HepG2 (cell line): ENCODE measurements around the gene ELP1. TPM values are rescaled to one million over a fixed set of nuclear protein-coding genes. Genes with fewer than 3 reads are reported as not detected.

Experiments used
- ATAC-seq: fragments of 200-7000 bp; cut with Tn5 transposase; 3 replicates; pipeline ENCODE4 v1.9.1; 2020; ENCODE audit warnings: mild to moderate bottlenecking, moderate library complexity
- BruUV-seq: library from RNA; stranded (reverse); fragments of 400-500 nt; replicated peaks from 2 replicates; lab custom pipeline; 2021; lab: Mats Ljungman, UMichigan
- CTCF ChIA-PET: fragments of 300-600 bp; formaldehyde crosslinking; extraction: SDS; loops from one replicate; lab custom pipeline; 2021; ENCODE audit warnings: low total read pairs, inconsistent platforms, low intra/inter-chr PET ratio; lab: Yijun Ruan, JAX
- POLR2A ChIA-PET: fragments of 350-600 bp; sonication (Branson Sonifier 250); formaldehyde crosslinking; loops from one replicate; lab custom pipeline; 2020; ENCODE audit warnings: antibody characterized with exemption, inconsistent platforms; lab: Yijun Ruan, JAX
- DNase-seq: peaks from one replicate; pipeline ENCODE4 v3.0.0-alpha.2; 2015; ENCODE audit warnings: low spot score
- FAIRE-seq: peaks from 3 replicates; lab custom pipeline; 2011; peaks lifted over from hg19 to GRCh38; lab: Jason Lieb, UNC
- H2AFZ ChIP-seq: one replicate; pipeline ENCODE4 v1.6.1; 2011; ENCODE audit warnings: low read length, inconsistent platforms
- H3K27ac ChIP-seq: fragments of 300-600 bp; 3 replicates; pipeline ENCODE4 v1.8.0; 2011; ENCODE audit warnings: mixed run types, mild to moderate bottlenecking, mixed read lengths, low read length, inconsistent platforms; ENCODE audit not compliant: insufficient read depth; ENCODE audit errors: extremely low read length
- H3K27me3 ChIP-seq, 2 experiments: fragments of 200-600 bp in 1 of 2; 2 replicates in 1 of 2; 3 replicates in 1 of 2; pipeline versions ENCODE4 v1.6.0 to v1.8.0; 2011; ENCODE audit warnings: low read length in 2 of 2, mild to moderate bottlenecking in 2 of 2, moderate library complexity in 2 of 2, inconsistent platforms in 1 of 2; ENCODE audit not compliant: insufficient read depth in 2 of 2, control insufficient read depth in 1 of 2
- H3K36me3 ChIP-seq, 2 experiments: fragments of 200-600 bp in 1 of 2; replicated peaks in 1 of 2; 2 replicates in 1 of 2; 3 replicates in 1 of 2; pipeline versions ENCODE4 v1.5.1 to v1.8.0; 2011; ENCODE audit warnings: low read length in 2 of 2, inconsistent platforms in 1 of 2; ENCODE audit not compliant: insufficient read depth in 2 of 2, control insufficient read depth in 1 of 2
- H3K4me1 ChIP-seq: 2 replicates; pipeline ENCODE4 v1.5.1; 2012; ENCODE audit warnings: low read length, inconsistent platforms; ENCODE audit not compliant: insufficient read depth
- H3K4me2 ChIP-seq: 2 replicates; pipeline ENCODE4 v1.6.0; 2011; ENCODE audit warnings: low read depth, low read length, inconsistent platforms
- H3K4me3 ChIP-seq, 3 experiments: fragments of 200-600 bp in 1 of 3; sonication (generic), shearing (Covaris generic) in 1 of 3; replicated peaks in 1 of 3; 2 replicates each; pipeline ENCODE4 v1.5.1; 2011 to 2016; ENCODE audit warnings: low read length in 3 of 3, inconsistent platforms in 2 of 3, low read depth in 2 of 3, mild to moderate bottlenecking in 2 of 3, control low read depth in 1 of 3, mixed read lengths in 1 of 3; ENCODE audit not compliant: insufficient read depth in 1 of 3
- H3K79me2 ChIP-seq: one replicate; pipeline ENCODE4 v1.6.1; 2011; ENCODE audit warnings: low read length, inconsistent platforms; ENCODE audit not compliant: insufficient read depth
- H3K9ac ChIP-seq: 2 replicates; pipeline ENCODE4 v1.6.0; 2011; ENCODE audit warnings: mild to moderate bottlenecking, low read depth, low read length, inconsistent platforms; ENCODE audit not compliant: insufficient read depth
- H3K9me3 ChIP-seq: 2 replicates; pipeline ENCODE4 v1.5.1; 2012; ENCODE audit warnings: mild to moderate bottlenecking, low read length
- H4K20me1 ChIP-seq: 2 replicates; pipeline ENCODE4 v1.6.0; 2011; ENCODE audit warnings: inconsistent platforms, mild to moderate bottlenecking, low read length, moderate library complexity; ENCODE audit not compliant: insufficient read depth
- ARID4A ChIP-seq: sonication (generic); formaldehyde crosslinking; IDR thresholded peaks from 2 replicates; pipeline ENCODE4 v1.5.0; 2020; ENCODE audit warnings: mild to moderate bottlenecking, missing genetic modification reagents, borderline replicate concordance
- CENPT ChIP-seq: sonication (generic); formaldehyde crosslinking; IDR thresholded peaks from 2 replicates; pipeline ENCODE4 v1.8.0; 2022; ENCODE audit warnings: low read depth, mild to moderate bottlenecking, moderate library complexity, missing genetic modification reagents
- GATAD2A ChIP-seq: IDR thresholded peaks from 2 replicates; pipeline ENCODE4 v1.6.1; 2016
- HNRNPL ChIP-seq: fragments of 200-400 bp; formaldehyde crosslinking; IDR thresholded peaks from 2 replicates; pipeline ENCODE4 v1.6.1; 2017; ENCODE audit warnings: mild to moderate bottlenecking, low read depth, low read length
- MED13 ChIP-seq: sonication (generic); formaldehyde crosslinking; IDR thresholded peaks from 2 replicates; pipeline ENCODE4 v1.5.0; 2020; ENCODE audit warnings: missing genetic modification reagents
- POLR2G ChIP-seq: fragments of 200-400 bp; formaldehyde crosslinking; IDR thresholded peaks from 2 replicates; pipeline ENCODE4 v1.6.1; 2018; ENCODE audit warnings: mild to moderate bottlenecking, low read depth, low read length, moderate library complexity
- SIX4 ChIP-seq: sonication (generic); formaldehyde crosslinking; IDR thresholded peaks from 2 replicates; pipeline ENCODE4 v1.4.0; 2020; ENCODE audit warnings: missing genetic modification reagents
- ZFP62 ChIP-seq: sonication (generic); formaldehyde crosslinking; IDR thresholded peaks from 2 replicates; pipeline ENCODE4 v1.4.0; 2020; ENCODE audit warnings: missing genetic modification reagents
- ZNF124 ChIP-seq: sonication (generic); formaldehyde crosslinking; IDR thresholded peaks from 2 replicates; pipeline ENCODE4 v1.4.0; 2020; ENCODE audit warnings: missing genetic modification reagents
- ZNF280D ChIP-seq: sonication (generic); formaldehyde crosslinking; IDR thresholded peaks from 2 replicates; pipeline ENCODE4 v1.5.1; 2020; ENCODE audit warnings: mild to moderate bottlenecking, missing genetic modification reagents
- ZNF337 ChIP-seq: sonication (generic); formaldehyde crosslinking; IDR thresholded peaks from 2 replicates; pipeline ENCODE4 v1.5.1; 2020; ENCODE audit warnings: missing genetic modification reagents, low read depth, mild to moderate bottlenecking, borderline replicate concordance
- ZNF33B ChIP-seq: sonication (generic); formaldehyde crosslinking; IDR thresholded peaks from 2 replicates; pipeline ENCODE4 v1.5.1; 2020; ENCODE audit warnings: mild to moderate bottlenecking, missing genetic modification reagents
- ZNF784 ChIP-seq: sonication (generic); formaldehyde crosslinking; IDR thresholded peaks from 2 replicates; pipeline ENCODE4 v1.5.1; 2020; ENCODE audit warnings: missing genetic modification reagents, mild to moderate bottlenecking, borderline replicate concordance
- ZXDC ChIP-seq: sonication (generic); formaldehyde crosslinking; IDR thresholded peaks from 2 replicates; pipeline ENCODE4 v1.5.0; 2020; ENCODE audit warnings: mild to moderate bottlenecking, missing genetic modification reagents
- WGBS: methylation state at CpG from one replicate; pipeline ENCODE4 v1.1.6; 2017; ENCODE audit warnings: low lambda C conversion rate; 5-methylcytosine and 5-hydroxymethylcytosine counted together
- in situ Hi-C: cut with HindIII; loops from 2 replicates; pipeline ENCODE4 v1.10.0; 2017; ENCODE audit warnings: low pct_unique_long_range_greater_than_20kb; ENCODE audit not compliant: extremely low pct_ligation_motif_present
- intact Hi-C: fragments of 100-400 bp; cut with micrococcal nuclease; formaldehyde crosslinking; loops from one replicate; pipeline ENCODE4 v1.10.0; 2022; ENCODE audit not compliant: unreplicated experiment
- polyA plus RNA-seq, 8 experiments: library from polyadenylated mRNA; depleted of rRNA in 3 of 8; stranded (reverse) in 7 of 8; unstranded in 1 of 8; fragments of >200 nt; fragmentation: Illumina TruSeq in 4 of 8; extraction: Trizol in 4 of 8; gene quantifications; 2 replicates each; pipeline versions ENCODE4 v1.2.1 to v1.2.3, GENCODE V29; 2011 to 2016; ENCODE audit warnings: low read depth in 4 of 8, missing spikeins in 1 of 8, mixed read lengths in 1 of 8; ENCODE audit not compliant: insufficient read depth in 1 of 8
- total RNA-seq, 5 experiments: library from RNA; depleted of rRNA; stranded (reverse); fragments of >200 nt; fragmentation: Illumina TruSeq; extraction: Trizol; gene quantifications; 2 replicates each; pipeline ENCODE4 v1.2.3, GENCODE V29; 2016; ENCODE audit warnings: low read depth in 1 of 5

ELP1 gene
- total and polyA plus RNA-seq, 2 of the 13 experiments (the other 11 are each of a cell fraction or from before 2014, with no cell fraction given) = 157 to 275 TPM

- 76% methylated on average over 6 of the region's 6 CpGs for WGBS
- Histone ChIP-seq H3K36me3 (peaks cover 8 to 13% of the 10 kb centered on the region in 2 experiments; a peak in 3 of 5 replicates), H3K79me2 (no peaks in the 10 kb centered on the region), H2AFZ (no peak overlapping the region), H4K20me1 (no peaks in the 10 kb centered on the region), H3K27ac (no peak overlapping the region), H3K4me3 (no peak overlapping the region), H3K9ac (no peak overlapping the region), H3K9me3 (no peaks in the 10 kb centered on the region), H3K27me3 (no peaks in the 10 kb centered on the region), H3K4me1 (no peaks in the 10 kb centered on the region), H3K4me2 (no peak overlapping the region)
- BruUV-seq = no TSS peak
- TF ChIP-seq ZFP62 (CRISPR knock-in tag) = no peak
- no peak for TF ChIP-seq ZNF280D (CRISPR knock-in tag)
- TF ChIP-seq SIX4 (CRISPR knock-in tag) = no peak
- no peak for TF ChIP-seq ZNF33B (CRISPR knock-in tag)
- no peak for TF ChIP-seq ARID4A
- TF ChIP-seq GATAD2A (CRISPR knock-in tag) = no peak
- TF ChIP-seq MED13 (CRISPR knock-in tag) = no peak
- no peak for TF ChIP-seq ZNF124 (CRISPR knock-in tag)
- no peak for TF ChIP-seq HNRNPL
- no peak for TF ChIP-seq ZNF784 (CRISPR knock-in tag)
- no peak for TF ChIP-seq CENPT (CRISPR knock-in tag)
- no peak for TF ChIP-seq POLR2G
- no peak for TF ChIP-seq ZXDC
- no peak for TF ChIP-seq ZNF337 (CRISPR knock-in tag)
- ChIA-PET CTCF (no interaction called here), POLR2A (no interaction called here)
- in situ Hi-C loops = no loop called here
- DNase-seq = no peak
- FAIRE-seq = no peak
- no peak for ATAC-seq
- intact Hi-C loops = no loop called here
Measured at GRCh38 chr9:108960331-108960730, 26.4 kb upstream of the ELP1 start.
